ENCODE data around the gene C11orf52.

- TF ChIP-seq CTCF (IDR thresholded peaks at IDR 0.05), result no peak
- no peak for TF ChIP-seq POLR2A (IDR thresholded peaks at IDR 0.05)
Measured at GRCh38 chr11:111944139-111944538, 25.4 kb downstream of the C11orf52 start.

Data from lower leg skin (tissue), 3 donors.